ENCODE data around the gene VEPH1.

The VEPH1 gene

DNA sequence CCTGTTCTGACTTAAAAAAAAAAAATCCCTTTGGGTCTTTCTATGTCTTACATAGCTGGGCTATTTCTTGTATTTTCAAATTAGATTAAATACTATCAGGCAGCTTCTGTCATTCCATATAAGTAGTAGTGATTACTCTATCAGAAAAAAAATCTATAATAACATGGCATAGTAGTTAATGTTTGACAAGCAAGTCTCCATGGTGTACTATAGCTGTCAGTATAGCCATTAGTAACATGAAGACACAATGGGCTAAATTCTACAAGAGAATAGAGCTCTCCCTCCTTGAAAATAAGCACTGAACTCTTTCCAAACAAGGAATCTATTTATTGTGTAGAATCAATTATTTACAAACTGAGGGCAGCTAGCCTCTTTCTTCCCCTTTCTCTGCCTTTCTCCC, 19.4 kb upstream of the VEPH1 start:
- DNase-seq: peak in 1 of 2 experiments; percentile 19

DNA sequence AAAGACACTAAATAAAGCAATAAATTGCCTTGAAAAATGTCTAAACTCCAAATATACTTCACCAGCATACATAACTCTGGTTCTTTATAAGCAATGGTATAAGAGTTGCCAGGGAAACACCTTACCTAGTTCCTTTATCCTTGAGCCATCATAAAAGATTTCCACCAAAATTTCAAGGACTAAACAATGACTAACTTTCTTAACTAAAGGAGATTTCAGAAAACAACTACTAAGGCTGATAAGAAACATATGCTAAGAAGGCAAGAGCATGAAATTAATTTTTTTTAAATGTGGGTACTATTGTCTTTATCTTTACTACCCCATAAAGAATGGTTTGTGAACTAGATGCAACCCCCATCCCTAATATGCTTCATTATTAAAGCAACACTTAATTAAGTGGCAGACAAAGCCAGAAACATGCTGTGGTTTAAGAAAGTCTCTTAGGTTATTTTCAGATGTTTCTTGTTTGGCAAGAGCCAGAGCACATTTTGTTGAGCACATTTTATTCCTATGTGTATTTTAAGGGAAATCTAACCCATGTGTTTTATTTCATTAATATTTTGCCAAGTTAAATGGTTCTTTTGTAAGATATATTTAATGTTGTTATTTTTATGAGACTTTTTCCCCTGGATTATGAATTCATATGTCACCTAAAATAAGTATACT, 17.4 kb upstream of the VEPH1 start:
- DNase-seq: no peak

DNA sequence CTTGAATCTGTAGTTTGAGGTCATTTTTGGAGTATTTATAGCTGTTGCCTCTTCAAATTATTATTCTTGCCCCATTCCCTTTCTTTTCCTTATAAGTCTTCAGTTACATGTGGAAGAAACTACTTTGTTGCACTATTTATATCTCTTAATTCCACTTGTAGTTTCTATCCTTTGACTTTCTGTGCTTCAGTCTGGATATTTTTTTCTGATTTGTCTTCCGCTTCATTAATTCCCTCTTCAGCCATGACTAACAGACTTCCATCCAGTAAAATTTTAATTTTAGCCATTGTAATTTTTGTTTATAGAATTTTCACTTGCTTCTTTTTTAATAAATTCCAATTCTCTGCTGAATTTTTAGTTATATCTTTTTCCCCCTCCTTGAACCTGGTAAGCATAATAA, 15.7 kb upstream of the VEPH1 start:
- DNase-seq: no peak

DNA sequence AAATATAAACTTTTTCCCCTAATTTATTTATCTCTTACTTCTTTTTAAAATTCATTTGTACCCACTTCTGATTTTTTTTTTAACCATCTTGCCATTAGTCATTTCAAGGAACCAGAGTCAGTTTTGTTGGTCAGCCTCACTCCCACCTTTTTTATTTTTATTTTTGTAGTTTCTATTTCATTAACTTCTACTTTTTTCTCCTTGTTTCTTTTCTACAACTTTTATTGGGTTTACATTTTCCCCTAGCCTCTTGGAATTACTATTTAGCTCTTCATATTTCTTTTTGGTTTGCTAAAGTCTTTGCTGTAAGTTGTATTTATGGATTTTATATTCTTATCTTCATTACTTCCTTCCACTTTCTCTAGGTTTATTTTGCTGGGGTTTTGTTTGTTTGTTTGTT, 13.7 kb upstream of the VEPH1 start:
- DNase-seq: no peak

DNA sequence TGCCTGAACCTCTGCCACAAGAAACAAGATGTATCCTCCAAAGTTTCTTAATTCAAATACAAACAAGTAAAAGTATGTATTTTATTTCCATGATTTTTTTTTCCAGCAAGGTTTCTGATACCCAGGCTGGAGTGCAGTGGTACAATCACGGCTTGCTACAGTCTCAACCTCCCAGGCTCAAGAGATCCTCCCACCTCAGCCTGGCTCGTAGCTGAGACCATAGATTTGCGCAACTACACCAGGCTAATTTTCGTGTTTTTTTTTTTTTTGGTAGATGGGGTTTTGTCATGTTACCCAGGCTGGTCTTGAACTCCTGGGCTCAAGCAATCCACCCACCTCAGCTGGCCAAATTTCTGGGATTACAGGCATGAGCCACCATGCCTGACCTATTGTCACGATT, 12.2 kb upstream of the VEPH1 start:
- no peak for DNase-seq

DNA sequence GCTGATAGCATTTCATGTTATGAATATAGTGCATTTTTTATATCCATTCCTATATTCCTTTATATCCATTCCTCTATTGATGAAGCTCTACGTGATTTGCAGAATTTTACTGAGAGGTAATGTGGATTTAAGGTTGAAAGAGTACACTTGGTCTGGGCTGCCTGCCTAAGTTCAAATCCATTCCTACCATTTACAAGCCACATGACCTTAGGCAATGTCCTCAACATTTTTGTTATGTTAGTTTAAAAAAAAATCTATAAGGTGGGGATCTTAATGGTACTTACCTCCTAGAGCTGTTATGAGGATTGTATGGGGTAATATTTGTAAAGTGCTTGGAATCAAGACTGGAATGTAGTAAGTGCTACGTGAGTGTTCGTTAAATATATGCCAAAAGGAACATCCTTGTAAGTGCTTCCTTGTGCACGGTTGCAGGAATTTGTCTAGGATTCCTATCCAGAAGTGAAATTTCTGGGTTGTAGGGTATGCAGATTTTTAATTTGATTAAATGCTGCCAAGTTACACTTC, 11.2 kb upstream of the VEPH1 start:
- DNase-seq: no peak

DNA sequence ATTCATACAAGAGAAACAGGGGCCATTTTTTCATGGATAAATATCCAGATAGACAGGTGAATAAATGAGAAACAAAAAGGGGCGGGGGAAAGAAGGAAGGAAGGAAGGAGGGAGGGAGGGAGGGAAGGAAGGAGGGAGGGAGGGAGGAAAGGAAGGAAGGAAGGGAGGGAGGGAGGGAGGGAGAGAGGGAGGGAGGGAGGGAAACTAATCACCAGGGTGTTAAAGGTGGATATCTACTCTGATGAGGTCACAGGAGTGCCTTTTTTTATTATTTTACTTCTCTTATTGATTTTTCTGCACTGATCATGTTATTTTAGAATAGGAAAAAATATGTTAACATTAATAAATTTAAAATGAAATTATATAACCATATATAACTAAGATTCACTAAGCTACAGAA, 10.4 kb upstream of the VEPH1 start:
- DNase-seq: no peak

DNA sequence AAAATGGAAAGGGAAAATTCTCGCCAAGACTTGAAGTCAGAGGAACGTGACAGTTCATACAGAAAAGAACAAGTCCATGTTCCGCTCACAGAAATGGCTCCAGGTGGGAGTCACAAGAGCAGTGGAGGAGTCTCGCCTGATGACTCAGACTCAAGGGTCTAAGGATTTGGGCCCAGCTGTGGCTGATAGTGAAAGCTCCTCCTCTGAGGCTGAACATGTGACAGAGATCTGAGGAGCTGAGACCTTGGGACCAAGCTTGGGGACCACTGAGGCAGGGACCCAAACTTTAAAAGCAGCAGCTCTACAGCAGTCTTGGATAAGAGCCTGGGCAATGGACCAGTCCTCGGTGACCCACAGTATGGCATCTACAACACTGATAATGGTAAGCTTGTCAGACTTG, 9.3 kb upstream of the VEPH1 start:
- DNase-seq: no peak

DNA sequence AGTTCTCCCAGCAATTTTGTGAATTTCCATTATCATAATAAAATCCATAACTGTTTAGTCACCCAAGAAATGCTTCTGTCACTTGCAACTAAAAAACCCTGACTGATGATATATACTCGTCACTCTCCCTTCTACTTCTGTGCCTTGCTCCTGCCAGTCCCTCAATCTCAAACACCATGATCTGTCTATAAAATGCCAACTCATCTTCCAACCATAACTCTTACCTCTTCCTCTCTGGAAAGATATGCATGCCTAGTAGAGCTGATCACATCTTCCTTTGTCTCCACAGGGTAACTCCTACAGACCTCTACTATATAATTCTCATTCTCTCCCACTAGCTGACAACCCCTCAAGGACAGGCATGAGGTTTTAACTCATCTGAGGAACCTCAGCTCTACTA, 5.2 kb upstream of the VEPH1 start:
- DNase-seq: no peak

DNA sequence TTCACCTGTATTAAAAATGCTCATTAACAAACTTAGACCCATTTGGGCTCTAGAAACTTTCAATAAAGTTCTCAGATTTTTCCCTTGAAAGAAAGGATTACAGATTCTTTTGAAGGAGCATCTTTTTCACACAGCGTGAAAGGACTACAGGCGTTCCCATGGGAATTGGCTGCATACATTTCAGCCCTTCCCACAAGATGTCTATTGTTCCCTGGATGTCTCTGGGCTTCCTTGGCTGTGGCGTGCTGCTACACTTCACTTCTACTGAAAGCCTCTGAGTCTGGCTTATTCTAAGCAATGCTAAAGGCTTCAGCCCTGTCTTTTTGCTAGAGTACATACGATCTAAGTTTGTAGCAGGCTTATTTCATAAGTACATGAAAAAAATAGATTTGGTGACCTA, 1.4 kb downstream of the VEPH1 start:
- no peak for DNase-seq

DNA sequence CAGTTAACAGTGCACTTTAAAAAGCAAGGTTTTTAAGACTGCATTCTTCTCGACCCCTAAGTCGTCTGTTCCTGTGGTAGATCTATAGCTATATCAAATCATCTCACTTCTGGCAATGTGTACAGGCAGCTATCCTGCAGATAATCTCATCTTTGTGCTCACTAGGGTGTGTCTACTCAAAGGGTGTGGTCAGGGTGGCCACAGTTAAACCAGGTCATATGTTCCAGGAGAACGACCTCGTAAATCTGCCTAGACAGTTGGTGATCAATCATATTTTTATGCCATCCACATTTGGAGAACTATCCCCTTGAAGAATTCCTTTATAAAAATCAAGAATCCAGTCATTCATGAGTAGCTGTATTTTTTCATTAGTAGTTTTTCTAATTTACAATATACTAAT, 3.0 kb downstream of the VEPH1 start:
- DNase-seq: no peak

DNA sequence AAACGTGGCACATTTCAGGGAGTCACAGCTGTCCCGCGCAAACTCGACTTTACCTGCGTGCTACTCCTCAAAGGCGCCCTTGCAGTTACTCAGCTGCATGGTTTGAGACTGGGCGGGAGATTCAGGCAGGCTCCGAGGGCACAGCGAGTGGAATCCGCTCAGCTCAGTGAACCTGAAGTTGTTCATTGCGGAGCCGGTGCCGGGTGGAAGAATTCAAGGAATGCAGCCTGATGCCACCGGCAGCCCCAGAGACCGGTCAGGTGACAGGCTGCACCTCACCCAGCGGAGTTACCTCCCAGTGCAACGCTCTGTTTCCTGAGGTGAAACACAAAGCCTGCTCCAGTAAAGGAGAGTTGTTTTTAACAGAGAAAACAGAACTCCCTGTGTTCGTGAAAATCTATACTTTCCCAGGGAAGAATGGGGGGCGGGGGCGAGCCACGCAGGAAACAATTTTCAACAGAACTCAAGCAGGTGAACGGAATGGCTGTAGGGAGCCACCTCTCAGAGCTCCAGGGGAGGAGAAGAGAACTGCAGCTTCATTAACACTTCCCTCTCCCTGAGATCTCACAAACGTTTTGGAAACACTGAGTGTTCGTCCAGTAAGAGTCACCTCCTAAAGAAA, 3.8 kb downstream of the VEPH1 start:
- DNase-seq: no peak

DNA sequence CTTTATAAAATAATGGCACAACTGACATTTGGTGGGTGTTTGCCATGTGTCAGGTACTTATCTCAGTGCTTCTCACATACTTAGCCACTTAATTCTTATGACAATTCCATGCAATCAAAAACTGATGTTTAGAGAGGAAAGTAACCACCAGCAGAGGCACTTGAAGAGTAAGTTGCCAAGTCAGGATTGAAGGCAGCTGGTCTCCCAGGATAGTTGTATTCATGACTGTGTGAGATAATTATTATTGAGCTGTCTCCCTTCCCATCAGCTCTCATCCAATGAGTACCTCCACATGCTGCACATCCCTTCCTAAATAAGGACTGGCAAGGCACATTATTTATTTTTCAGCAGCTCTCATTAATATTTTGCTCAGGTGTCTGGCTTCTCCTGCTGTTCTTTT, 4.8 kb downstream of the VEPH1 start:
- no peak for DNase-seq

DNA sequence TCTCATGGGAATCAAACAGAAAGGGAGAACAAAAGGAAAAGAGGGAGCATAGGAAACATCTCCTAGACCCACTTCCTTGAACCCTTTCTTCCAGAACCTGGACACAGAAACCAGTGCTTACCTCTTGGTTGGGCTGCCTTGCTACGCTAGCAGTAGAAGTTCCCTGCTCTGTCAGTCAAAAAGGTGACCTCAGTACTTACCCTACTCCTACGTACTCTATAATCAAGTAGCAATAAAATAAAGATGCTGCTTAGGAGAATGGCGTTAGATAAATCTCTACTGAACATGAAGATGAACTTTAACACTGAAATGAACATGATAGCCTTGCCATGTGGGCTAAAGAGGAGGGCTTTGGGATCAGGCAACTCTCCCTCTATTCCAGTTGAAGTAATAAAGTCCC, 7.4 kb downstream of the VEPH1 start:
- DNase-seq: no peak

DNA sequence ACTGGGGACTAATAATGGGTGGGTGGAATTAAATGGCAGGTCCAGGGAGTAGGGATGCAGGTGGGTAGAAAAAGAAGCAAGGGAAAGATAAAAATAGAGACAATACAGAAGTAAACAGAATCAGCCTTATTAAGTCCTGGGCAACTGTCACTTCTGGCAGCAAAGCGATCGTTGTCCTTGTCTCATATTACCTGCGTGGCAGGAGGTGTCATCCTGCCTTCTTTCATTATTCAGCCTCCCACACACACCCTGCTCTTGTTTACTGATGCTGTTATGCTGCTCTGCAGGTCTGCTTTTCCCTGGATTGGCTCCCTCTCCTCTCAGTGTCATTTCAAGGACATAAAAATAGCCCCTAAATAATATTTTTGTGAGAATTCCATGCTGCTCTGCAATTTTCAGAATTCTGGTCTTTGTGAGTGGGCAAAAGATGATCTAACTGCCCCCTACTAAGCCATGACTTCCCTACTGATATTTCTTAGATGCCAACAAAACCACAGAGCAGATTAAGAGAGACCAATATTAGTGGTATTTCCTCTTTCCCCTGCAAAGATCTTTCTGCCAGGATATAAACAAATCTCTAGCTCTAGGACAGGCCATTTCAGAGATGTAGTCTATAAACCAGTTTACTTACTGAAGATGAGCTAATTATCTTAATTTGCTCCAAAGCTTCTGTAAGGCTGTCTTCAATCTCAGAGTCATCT, 8.5 kb downstream of the VEPH1 start:
- peak; percentile 56 to 65 for DNase-seq

DNA sequence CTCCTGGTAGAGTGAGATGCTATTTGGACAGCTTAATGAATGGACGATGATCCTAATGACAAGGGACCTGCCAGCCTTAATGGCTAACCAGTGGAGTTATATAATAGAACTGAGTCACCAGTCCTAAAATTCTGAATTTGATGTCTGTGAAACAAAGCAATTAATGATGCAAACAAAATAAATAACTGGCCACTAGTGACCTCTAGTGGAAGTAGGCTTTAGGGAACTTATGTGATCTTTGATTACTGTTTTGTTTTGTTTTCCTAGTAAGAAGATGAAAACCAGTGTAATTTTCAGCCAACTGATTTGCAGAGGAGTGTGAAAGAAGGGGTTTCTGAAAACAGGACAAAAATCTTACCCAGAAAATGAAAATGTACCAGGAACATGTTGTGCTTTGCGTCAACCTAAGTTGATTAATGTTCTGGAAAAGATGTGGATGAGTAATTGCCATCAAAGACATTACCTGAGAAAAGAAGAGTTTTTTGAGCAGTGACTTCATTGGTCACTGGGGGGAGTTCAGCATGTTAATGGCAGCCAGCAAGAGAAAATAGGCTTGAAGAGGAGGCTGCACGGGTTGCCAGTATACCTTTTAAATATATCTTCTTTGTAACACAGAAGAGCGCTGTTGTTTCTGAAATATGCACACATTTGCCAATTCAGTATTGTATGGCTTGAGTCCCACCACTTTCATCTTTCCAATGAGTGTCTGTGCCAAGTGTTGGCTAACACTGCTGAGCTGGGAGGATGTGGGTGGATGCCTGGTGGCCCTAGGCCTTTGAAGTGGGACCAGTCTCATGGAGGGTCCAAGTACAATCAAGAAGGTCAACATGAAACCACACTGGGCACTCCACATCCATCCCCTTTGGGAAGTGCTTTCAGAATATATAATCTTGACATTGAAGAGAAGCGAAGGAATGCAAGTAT, 9.3 kb downstream of the VEPH1 start:
- no peak for DNase-seq

DNA sequence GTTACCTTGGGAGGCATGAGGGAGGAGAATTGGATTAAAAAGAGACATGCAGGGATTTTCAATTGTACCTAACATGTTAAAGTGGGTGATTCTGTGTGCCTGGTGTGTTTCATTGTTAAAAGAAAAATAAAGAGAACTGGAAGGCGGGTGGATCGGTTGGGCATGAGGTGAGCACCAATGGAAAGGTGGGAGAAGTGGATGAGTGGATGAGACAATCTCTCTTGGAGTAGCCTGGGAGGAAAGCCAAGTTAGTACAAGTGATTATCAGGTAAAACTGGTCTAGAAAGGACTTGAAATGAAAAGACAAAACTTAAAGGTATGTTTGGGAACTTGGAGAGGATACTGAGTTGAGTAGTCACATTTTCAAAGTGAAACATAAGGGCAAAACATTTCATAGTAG, 12.1 kb downstream of the VEPH1 start:
- DNase-seq: no peak

DNA sequence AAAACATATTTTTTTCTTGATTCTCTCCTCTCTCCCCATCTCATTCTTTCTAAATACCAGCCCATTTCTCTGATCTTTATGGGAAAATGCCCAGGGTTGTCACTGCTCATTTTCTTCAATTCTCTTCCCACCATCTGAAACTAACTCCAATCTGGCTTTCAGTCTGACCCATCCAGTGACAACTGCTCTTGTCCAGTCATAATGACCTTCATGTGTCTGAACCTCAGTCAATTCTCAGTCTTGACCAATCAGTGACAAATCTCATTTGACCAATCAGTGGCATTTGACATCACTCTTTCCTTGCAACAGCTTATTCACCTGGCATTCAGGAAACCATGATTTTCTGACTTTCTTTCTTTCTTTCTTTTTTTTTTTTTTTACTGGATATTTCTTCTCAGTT, 15.1 kb downstream of the VEPH1 start:
- no peak for DNase-seq

DNA sequence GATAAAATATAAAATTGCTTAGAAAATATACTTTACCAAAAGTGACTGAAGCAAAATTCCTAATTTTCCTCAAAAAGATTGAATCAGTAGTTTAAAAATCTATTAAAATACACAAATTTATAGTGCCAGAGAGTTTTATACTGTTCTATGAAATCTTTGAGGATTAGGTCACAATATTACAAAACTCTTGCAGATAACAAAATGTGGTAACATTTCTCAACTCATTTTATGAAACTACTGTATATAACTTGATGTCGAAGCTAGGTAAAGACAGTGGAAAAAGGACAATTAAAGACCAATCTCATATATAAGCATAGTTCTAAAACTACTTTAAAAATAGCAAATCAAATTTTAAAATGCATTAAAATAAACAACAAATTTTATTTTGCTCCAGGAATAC, 15.9 kb downstream of the VEPH1 start:
- no peak for DNase-seq

DNA sequence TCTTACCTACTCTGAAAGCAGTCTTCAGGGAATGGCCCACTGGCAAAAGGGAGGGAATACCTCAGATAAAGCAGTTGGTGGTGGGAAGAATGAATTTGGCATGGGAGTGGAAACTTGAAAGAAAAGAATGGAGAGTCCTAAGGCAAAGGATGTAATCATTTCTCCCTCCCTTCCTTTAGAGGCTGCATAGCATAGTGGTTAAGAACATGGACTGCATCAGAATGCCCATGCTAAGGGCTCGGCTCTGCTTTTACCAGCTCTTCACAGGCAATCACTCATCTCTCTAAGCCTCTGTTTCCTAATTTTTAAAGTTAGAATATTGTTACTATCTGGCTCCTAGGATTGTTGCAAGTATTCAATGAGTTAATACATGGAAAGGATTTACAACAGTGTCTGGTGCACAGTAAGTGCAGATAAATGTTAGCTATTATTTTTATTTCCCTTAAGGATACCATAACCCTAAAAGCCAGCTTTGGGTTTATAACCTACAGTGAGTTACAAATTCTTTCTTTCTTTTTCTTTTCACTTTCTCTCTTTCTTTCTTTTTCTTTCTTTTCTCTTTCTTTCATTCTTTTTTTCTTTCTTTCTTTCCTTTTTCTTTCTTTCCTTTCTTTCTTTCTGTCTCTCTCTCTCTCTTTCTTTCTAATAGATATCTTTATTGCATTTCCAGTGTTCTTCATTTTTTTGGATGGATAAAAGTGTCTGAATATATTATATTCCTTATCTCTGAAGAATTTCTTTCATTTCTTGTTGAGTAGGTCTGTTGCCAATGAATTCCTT, 23.6 kb downstream of the VEPH1 start:
- DNase-seq: no peak

DNA sequence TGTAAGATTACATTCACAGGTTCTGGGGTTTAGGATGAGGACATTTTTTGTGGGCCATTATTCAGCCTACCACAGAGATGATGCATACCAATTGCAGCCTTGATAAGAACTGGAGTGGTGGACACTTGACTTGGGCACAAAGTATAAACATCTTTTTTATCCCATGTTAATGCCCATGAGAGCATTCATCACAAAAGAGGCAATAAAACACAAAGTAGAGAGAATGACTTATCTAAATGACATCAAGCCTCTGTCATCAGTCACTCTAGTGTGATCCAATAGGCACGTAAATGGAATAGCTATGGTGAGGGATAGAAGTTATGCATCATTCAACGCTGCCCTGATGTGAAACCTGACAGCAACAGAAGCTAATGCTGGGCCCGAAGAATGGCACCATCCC, 25.8 kb downstream of the VEPH1 start:
- DNase-seq: no peak

DNA sequence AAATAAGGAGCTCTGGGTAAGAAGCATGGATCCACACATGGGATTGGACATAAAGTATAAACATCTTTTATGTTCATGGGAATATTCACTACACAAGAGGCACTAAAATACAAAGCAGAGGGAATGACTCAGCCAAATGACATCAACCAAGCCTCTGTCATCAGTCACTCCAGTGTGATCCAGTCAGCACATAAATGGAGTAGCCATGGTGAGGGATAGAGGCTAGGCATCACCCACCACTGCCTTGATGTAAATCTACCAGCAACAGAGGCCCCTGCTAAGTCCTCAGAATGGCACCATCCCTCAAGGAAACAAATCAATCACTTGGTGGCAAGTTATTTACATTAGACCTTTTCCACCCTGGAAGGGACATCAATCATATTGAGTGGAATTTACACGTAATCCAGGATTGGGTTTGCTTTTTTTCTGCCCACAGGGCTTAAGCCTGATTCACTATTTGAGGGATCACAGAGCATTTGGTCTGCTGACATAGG, 27.2 kb downstream of the VEPH1 start:
- DNase-seq: no peak

All from NCI-H1930 (cell line).